Ishikawa (cell line): Measurements from ENCODE around the gene TNIP1.
A peak's percentile ranks its signal among the peaks of the same experiment; 100 is the strongest.

ENCODE experiments used
- CEBPB ChIP-seq: IDR thresholded peaks from 2 replicates; pipeline ENCODE4 v1.6.1; 2012
- CREB1 ChIP-seq: IDR thresholded peaks from 2 replicates; pipeline ENCODE4 v1.6.1; 2012; ENCODE audit warnings: low read depth
- EGR1 ChIP-seq: IDR thresholded peaks from 2 replicates; pipeline ENCODE4 v1.6.1; 2012
- EP300 ChIP-seq: IDR thresholded peaks from 2 replicates; pipeline ENCODE4 v1.6.1; 2012; ENCODE audit warnings: borderline replicate concordance
- FOXM1 ChIP-seq: IDR thresholded peaks from 2 replicates; pipeline ENCODE4 v1.6.1; 2012; ENCODE audit warnings: low read depth, borderline replicate concordance
- NFIC ChIP-seq: IDR thresholded peaks from 2 replicates; pipeline ENCODE4 v1.6.1; 2012
- RAD21 ChIP-seq: IDR thresholded peaks from 2 replicates; pipeline ENCODE4 v1.6.1; 2012; ENCODE audit warnings: low read depth
- REST ChIP-seq: IDR thresholded peaks from 2 replicates; pipeline ENCODE4 v1.6.1; 2012; ENCODE audit warnings: low read depth, mild to moderate bottlenecking
- TAF1 ChIP-seq: IDR thresholded peaks from 2 replicates; pipeline ENCODE4 v1.6.1; 2012; ENCODE audit warnings: low read depth, mild to moderate bottlenecking
- TCF12 ChIP-seq: IDR thresholded peaks from 2 replicates; pipeline ENCODE4 v1.6.1; 2012; ENCODE audit warnings: low read depth
- TEAD4 ChIP-seq: IDR thresholded peaks from 2 replicates; pipeline ENCODE4 v1.6.1; 2012
- YY1 ChIP-seq: IDR thresholded peaks from 2 replicates; pipeline ENCODE4 v1.6.1; 2012; ENCODE audit warnings: low read depth
- ZBTB7A ChIP-seq: IDR thresholded peaks from 2 replicates; pipeline ENCODE4 v1.6.1; 2012; ENCODE audit warnings: low read depth
- TF ChIP-seq, protein P1 (sequence below): IDR thresholded peaks from 2 replicates; pipeline ENCODE4 v1.6.1; 2012
- TF ChIP-seq, protein P2 (sequence below): IDR thresholded peaks from 2 replicates; pipeline ENCODE4 v1.6.1; 2012

Gene TNIP1

DNA sequence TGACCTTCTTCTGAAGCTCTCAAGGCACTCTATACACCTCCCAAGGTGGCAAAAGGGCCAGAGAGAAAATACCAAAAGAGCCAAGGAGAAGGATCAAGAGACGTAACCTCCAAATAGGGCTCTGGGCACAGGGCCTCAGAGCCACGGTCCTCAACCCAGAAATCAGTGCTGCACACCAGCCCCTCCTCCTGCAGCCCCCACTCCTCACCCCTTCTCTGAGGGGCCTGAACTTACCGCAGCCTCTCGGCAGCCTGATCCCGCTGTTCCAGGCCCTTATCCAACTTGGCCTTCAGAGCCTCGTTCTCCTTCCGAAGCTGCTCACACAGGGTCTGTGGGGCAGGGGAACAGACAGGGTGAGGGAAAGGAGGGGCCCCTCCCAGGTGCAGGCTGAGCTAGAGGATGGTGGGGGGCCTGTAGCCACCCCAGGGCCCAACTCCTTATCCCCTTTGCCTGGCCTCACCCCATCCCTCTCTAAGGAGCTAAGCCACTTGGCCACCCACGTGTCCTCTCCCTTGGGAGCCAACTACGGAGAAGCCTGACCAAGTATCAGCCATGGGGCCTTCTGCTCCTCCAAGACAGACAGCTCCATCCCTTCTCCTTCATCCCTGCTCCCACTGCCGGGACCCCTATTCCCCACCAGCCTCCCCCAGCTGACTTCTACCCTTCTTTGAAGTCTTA lies 28.8 kb downstream of the TNIP1 start:
- TF ChIP-seq CEBPB: no peak
- TF ChIP-seq CREB1: no peak
- TF ChIP-seq, protein P1, sequence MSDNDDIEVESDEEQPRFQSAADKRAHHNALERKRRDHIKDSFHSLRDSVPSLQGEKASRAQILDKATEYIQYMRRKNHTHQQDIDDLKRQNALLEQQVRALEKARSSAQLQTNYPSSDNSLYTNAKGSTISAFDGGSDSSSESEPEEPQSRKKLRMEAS: no peak
- no peak for TF ChIP-seq EGR1
- TF ChIP-seq YY1: no peak
- no peak for TF ChIP-seq NFIC
- no peak for TF ChIP-seq RAD21
- no peak for TF ChIP-seq EP300
- TF ChIP-seq TEAD4: no peak

GRCh38 chr5:151051066-151051930 lies 29.5 kb downstream of the TNIP1 start:
- TF ChIP-seq, protein P1: no peak
- TF ChIP-seq RAD21: peak; percentile 90

- TF ChIP-seq RAD21: peak; percentile 31; the same call in 1 of the 2 replicates
- TF ChIP-seq YY1: no peak
Observed at GRCh38 chr5:151048526-151048925, 32.3 kb downstream of the TNIP1 start.

DNA sequence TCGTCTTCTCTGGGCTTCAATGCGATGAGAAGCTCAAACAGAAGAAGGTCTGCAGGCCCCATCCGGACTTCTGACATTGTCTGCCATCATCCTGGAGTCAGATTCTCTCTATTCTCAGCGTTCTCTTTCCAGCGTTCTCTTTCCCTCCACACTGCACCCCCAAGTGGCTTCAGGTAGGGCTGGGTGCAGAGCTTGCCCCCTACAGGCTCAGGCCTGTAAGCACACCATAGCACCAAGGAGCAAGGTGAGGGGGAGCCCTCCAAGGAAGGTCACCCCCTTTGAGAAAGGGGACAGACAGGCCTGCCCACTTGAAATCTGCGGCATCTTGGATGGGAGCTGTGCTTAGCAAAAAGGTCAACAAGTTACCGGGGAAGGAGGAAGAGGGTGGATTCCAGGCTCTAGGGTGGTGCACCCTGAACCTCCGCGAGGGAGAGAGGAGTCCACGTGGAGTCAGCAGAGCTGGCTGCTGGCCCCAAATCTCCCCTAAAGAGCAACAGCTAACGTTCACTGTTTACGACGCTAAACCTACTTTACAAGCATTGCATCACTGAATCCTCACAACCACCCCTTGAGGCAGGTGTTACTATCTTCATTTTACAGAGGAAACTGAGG lies 32.9 kb downstream of the TNIP1 start:
- TF ChIP-seq FOXM1 (no peak), RAD21 (peak; percentile 68)

DNA sequence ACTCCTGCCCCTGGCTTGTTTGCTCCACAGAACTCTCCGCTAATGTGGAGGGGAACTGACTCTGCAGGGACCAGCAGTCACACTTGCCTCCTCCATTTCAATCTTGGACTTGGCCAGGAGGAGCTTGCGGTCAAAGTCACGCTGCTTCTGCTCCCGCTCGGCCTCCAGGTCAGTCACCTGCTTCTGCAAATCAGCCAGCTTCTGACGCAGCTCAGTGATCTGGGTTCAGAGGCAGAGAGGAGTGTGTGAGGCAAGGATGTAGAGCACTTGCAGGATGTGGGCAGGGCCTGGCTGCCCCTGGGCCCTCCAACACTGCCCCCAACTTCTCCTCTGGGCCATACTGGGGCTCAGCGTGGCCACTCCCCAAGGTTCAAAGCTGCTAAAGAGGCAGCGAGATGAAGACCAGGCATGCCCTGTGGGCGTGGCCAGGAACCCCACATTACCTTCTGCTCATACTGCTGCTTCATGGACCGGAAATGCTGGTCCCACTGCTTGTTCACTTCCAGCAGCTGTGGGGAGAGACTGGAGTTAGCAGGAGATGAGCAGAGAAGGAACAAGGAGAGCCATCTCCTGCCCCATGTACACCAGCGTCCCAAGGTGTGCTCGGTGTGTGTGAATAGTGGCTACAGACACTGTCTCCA lies 38.3 kb downstream of the TNIP1 start:
- TF ChIP-seq NFIC: no peak
- TF ChIP-seq ZBTB7A: no peak
- no peak for TF ChIP-seq TEAD4
- TF ChIP-seq, protein P2, sequence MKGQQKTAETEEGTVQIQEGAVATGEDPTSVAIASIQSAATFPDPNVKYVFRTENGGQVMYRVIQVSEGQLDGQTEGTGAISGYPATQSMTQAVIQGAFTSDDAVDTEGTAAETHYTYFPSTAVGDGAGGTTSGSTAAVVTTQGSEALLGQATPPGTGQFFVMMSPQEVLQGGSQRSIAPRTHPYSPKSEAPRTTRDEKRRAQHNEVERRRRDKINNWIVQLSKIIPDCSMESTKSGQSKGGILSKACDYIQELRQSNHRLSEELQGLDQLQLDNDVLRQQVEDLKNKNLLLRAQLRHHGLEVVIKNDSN: no peak
- TF ChIP-seq EP300: no peak
- TF ChIP-seq, protein P1: no peak
- no peak for TF ChIP-seq TAF1

- TF ChIP-seq, protein P2: no peak
- no peak for TF ChIP-seq CREB1
- TF ChIP-seq FOXM1: no peak
- no peak for TF ChIP-seq YY1
- TF ChIP-seq TEAD4: no peak
- no peak for TF ChIP-seq REST
- TF ChIP-seq TAF1: no peak
- TF ChIP-seq, protein P1: no peak
- TF ChIP-seq TCF12: no peak
- no peak for TF ChIP-seq EP300
- TF ChIP-seq RAD21: no peak
- TF ChIP-seq EGR1: no peak
- no peak for TF ChIP-seq ZBTB7A
- no peak for TF ChIP-seq NFIC
- no peak for TF ChIP-seq CEBPB
Observed at GRCh38 chr5:151041577-151042268, 39.1 kb downstream of the TNIP1 start.
